DLD1 (cell line): ENCODE measurements around the gene TBX15.

ENCODE experiments used
- in situ Hi-C: cut with HindIII; loops from 2 replicates; pipeline ENCODE4 v1.10.0; 2017; ENCODE audit warnings: low sequenced_read_pairs

Gene TBX15

DNA sequence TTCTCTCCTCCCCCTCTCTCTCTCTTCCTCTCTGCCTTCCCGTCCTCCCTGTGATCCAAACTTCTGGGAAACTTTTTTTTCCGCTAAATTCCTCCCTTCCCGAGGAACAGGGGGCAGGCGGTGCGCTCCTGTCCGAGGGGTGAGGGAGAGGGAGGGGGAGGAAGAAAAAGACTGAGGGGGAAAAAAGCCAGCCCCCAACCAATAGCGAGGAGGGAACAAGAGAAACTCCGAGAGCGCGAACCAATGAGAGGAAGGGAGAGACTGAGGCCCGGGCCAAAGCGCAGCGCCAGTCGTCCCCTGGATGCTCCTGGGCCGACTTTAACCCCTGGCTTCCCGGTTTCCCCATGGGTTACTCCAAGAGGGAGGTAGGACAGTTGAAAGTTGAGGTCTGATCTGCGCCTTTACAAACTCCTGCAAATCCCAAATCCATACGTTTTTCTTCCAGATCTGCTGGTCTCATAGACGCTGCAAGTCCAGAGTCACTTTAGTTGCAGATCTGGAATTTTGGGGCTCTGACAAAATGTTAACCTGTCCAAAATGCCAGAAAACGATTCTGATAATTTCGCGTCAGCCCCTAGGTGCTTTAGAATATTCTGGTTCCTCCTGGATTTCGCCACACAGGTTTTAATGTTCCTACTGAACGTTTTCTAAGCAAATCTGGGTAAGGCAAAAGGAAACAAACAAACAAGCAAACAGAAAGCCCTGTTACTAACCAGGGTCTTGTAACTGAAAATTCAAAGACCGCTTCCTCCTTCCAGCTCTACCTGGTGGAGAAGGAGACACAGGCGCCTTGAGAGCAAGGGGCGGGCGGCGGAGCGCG lies at the start of gene TBX15:
Gene TBX15, minus strand, starts transcription at position 158 of the 820 bp plus-strand sequence. CDS start 548 bp downstream, outside the sequence.
- in situ Hi-C loops = no loop called here

GRCh38 chr1:119034359-119034758 lies 46.2 kb upstream of the TBX15 start:
- in situ Hi-C loops = no loop called here

- in situ Hi-C loops = no loop called here
These were observed 44.8 kb upstream of the TBX15 start for GRCh38 chr1:119032986-119033385.

DNA sequence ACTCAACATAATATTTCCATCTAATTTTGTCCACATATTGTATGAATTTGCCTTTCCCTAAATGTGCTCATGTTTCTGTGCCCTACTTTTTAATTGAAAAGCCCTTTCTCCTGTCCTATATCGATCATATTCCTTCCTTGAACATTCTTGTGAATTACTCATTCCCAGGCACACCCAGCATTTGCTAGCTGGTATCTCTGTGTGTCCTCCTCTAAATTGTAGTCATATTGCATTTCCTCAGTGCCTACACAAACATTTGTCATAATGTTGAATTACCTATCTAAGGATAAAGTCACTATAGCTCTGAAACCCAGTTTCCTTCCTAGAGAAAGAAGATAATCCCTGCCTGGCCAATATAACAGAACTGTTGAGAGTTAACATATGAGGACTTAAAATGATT lies 39.6 kb upstream of the TBX15 start:
- in situ Hi-C loops = no loop called here

- in situ Hi-C loops = no loop called here
These were observed 38.8 kb upstream of the TBX15 start for GRCh38 chr1:119026956-119027355.

GRCh38 chr1:119015547-119015946 lies 27.4 kb upstream of the TBX15 start:
- in situ Hi-C loops = loop anchor here (25.0 kb wide), 1 partner anchor 122 kb away; the partner anchor contains the start of gene WARS2

DNA sequence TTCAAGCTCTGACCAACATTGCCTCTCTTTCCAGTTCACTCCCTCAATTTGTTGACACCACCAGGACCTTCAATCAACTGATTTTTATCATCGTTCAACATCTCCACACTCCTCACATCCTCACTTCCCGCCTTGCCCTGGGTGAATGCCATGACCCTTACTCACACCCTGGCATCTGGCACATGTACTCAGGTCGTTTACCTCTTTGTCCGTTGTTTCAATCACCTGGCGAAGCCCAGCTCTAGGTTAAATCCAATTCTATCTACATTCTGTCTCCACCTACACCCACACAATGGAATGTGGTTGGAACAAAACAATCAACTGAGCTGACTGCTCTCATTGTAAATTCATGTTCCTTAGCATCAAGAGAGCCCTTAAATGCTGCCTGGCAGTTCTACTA lies 24.2 kb upstream of the TBX15 start:
- in situ Hi-C loops = loop anchor here (25.0 kb wide), 1 partner anchor 125 kb away; the partner anchor contains the start of gene WARS2

- in situ Hi-C loops = loop anchor here (25.0 kb wide), 1 partner anchor 126 kb away; the partner anchor contains the start of gene WARS2
These were observed 23.6 kb upstream of the TBX15 start for GRCh38 chr1:119011706-119012105.

DNA sequence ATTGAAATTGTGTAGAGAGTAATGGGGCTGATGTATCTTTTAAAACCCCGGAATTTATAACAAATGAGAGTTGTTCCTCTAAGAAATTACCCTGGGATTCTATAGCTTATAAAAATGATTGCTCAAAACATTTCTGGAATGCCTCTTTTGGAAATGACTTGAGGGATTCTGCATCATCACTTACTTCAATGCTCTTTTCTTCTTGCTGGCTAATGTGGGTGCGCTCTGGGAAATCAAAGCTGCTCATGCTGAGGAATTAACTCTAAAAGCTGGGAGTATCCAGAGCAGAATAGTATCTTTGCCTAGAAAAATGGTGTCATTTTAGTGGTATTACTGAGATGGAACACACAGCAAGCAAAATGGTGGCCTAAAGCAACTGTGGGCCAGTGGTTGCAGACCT lies 23.0 kb upstream of the TBX15 start:
- in situ Hi-C loops = loop anchor here (25.0 kb wide), 1 partner anchor 126 kb away; the partner anchor contains the start of gene WARS2

DNA sequence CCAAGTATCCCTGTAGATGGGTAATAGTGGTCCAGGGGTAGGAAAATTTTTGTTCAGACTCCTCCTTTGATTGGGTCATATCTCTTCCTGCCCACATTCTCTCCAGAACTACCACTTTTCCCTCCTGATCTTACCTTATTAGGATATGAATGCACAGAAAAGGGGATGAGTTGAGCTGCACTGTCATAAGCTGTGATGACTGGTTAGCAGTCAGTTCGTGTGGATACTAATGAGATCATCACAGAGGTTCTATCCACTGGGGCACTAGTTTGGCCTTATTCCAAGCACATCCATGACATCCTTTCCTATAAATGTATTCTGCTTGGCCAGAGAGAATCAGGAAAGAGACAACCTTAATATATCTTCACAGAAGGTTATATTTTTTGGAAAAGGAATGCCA lies 22.1 kb upstream of the TBX15 start:
- in situ Hi-C loops = loop anchor here (25.0 kb wide), 1 partner anchor 127 kb away; the partner anchor contains the start of gene WARS2

DNA sequence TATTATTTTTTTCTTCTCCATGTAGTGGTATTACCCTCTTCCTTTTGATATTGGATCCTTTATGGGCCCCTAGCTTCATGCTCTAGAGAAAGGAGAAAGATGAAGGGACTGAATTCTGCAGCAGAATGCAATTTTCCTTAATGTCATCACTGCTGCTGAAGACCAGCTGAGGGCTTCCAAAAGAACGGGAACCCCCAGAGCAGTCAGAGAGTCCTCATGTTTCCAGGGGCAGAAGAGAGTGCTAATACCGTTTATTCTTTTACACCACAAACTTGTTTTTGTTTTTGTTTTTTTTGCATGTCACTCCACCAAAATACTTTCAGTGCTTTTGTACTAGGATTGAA lies 21.1 kb upstream of the TBX15 start:
- in situ Hi-C loops = loop anchor here (25.0 kb wide), 1 partner anchor 128 kb away; the partner anchor contains the start of gene WARS2

DNA sequence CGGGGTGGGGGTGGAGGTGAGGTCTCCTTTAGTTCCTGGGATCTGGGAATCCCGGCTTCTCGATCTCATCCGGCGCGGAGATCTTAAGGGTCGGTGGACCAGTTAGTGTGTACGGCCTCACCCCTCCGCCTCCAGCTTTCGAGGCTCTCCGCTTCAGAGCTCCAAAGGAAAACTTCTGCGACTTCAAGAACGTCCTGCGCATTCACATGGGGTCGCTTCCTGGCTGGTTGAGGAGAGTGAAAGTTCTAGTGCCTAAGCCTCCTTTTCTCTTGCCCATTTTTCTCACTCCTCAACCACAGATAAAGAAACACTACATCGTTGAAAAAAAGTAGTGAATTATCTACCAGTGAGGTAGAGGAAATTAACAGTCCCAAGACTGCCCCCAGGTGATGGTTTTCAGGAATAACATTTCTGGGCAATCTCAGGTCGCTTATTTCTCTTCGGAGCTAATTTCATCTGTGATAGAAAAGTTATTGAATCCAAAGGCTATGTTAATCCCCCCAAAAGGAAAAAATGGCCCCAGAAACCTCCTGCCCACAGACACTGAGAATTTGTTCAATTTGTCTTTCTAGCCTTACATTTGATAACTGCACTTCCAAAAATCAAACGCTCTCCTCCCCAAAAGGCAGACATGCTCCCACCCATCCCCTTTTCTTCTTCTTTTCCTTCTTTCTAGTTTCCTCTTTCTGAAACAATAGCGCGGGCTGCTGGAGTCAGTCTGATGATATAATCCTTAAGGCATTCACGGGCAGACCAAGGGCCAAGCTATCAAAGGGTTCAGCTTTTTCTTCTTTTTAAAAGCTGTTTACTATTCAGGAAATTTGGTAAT lies 20.6 kb upstream of the TBX15 start:
- in situ Hi-C loops = loop anchor here (25.0 kb wide), 1 partner anchor 129 kb away; the partner anchor contains the start of gene WARS2

- in situ Hi-C loops = loop anchor here (25.0 kb wide), 1 partner anchor 129 kb away; the partner anchor contains the start of gene WARS2
These were observed 19.7 kb upstream of the TBX15 start for GRCh38 chr1:119007670-119008482.

DNA sequence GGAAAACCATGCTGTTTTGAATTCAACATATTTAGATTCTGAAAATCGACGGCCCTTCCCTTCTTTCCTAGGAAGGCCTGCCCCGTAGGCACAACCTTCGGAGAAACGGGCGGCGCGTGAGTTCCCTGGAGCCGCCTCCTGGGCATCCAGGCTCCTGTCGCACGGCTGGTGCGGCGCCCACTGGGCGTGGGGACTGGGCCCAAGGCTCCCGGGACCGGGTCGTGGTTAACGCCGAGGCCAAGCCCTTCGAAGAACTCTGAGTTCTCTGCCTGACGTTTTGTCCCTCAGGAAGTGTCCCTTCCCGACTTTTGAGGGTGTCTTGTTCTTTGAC lies 19.2 kb upstream of the TBX15 start:
- in situ Hi-C loops = loop anchor here (25.0 kb wide), 1 partner anchor 130 kb away; the partner anchor contains the start of gene WARS2

- in situ Hi-C loops = loop anchor here (25.0 kb wide), 1 partner anchor 131 kb away; the partner anchor contains the start of gene WARS2
These were observed 18.5 kb upstream of the TBX15 start for GRCh38 chr1:119006406-119007279.

GRCh38 chr1:119005724-119006405 lies 17.7 kb upstream of the TBX15 start:
- in situ Hi-C loops = loop anchor here (25.0 kb wide), 1 partner anchor 131 kb away; the partner anchor contains the start of gene WARS2

- in situ Hi-C loops = loop anchor here (25.0 kb wide), 1 partner anchor 133 kb away; the partner anchor contains the start of gene WARS2
These were observed 16.6 kb upstream of the TBX15 start for GRCh38 chr1:119004781-119005180.

DNA sequence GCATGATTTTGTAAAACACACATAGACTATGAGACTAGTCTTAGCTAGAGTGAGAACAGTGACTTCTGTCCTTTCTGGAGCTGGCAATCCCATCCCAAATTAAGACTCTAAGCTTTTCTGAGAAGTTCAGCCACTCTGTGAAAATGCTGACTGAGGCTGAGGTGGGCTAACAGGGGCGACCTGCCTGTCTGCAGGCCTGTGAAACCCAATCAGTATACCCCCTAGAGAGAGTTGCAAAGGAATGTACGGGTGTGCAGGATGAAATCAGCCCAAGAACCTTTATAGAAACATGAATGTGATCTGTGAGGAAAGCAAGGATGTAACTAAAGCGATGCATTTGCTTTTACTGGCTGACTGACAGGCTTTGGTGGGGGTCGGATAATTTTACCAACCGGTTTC lies 16.0 kb upstream of the TBX15 start:
- in situ Hi-C loops = loop anchor here (25.0 kb wide), 1 partner anchor 133 kb away; the partner anchor contains the start of gene WARS2
